H1 (cell line): ENCODE measurements around the gene NHLH1. TPM values are rescaled to one million over a fixed set of nuclear protein-coding genes. Genes with fewer than 3 reads are reported as not detected.

Experiments used
- CTCF ChIA-PET: fragments of 300-600 bp; sonication (Branson Sonifier 250); formaldehyde crosslinking; loops from one replicate; lab custom pipeline; 2021; ENCODE audit not compliant: partially characterized antibody; lab: Charles Lee
- POLR2A ChIA-PET: fragments of 300-600 bp; sonication (Branson Sonifier 250); formaldehyde crosslinking; loops from one replicate; lab custom pipeline; 2021; ENCODE audit warnings: inconsistent platforms; ENCODE audit not compliant: partially characterized antibody; lab: Charles Lee
- DNase-seq, 2 experiments: peaks; one replicate each; pipeline versions ENCODE4 v3.0.0 to v3.0.0-alpha.2; 2010 to 2022; ENCODE audit warnings: low spot score in 2 of 2, low read depth in 1 of 2, mixed read lengths in 1 of 2
- FAIRE-seq: peaks from 2 replicates; lab custom pipeline; 2011; peaks lifted over from hg19 to GRCh38; lab: Jason Lieb, UNC
- H2AFZ ChIP-seq: 2 replicates; pipeline ENCODE4 v1.8.1; 2012; ENCODE audit warnings: low read length, inconsistent platforms
- H2AK5ac ChIP-seq: 2 replicates; pipeline ENCODE4 v1.6.1; 2013; ENCODE audit warnings: low read depth, low read length
- H2BK120ac ChIP-seq: replicated peaks from 2 replicates; pipeline ENCODE3; 2013; ENCODE audit warnings: low read depth, low read length, inconsistent platforms
- H2BK12ac ChIP-seq: 2 replicates; pipeline ENCODE4 v1.6.1; 2013; ENCODE audit warnings: low read depth, low read length
- H2BK15ac ChIP-seq: 2 replicates; pipeline ENCODE4 v1.6.1; 2013; ENCODE audit warnings: low read length
- H2BK20ac ChIP-seq: 2 replicates; pipeline ENCODE4 v1.6.1; 2013; ENCODE audit warnings: low read length
- H2BK5ac ChIP-seq: 2 replicates; pipeline ENCODE4 v1.6.1; 2013; ENCODE audit warnings: low read depth, low read length
- H3K14ac ChIP-seq: 2 replicates; pipeline ENCODE4 v1.6.1; 2013; ENCODE audit warnings: inconsistent platforms; ENCODE audit not compliant: insufficient read length
- H3K18ac ChIP-seq: 2 replicates; pipeline ENCODE4 v1.6.1; 2013; ENCODE audit warnings: low read length; ENCODE audit errors: extremely low read depth
- H3K23ac ChIP-seq: 2 replicates; pipeline ENCODE4 v1.6.1; 2013; ENCODE audit warnings: inconsistent platforms; ENCODE audit not compliant: insufficient read length
- H3K23me2 ChIP-seq: 2 replicates; pipeline ENCODE4 v1.6.1; 2013; ENCODE audit warnings: low read depth, low read length
- H3K27ac ChIP-seq: 2 replicates; pipeline ENCODE4 v1.6.1; 2011; ENCODE audit warnings: low read depth, low read length, inconsistent platforms
- H3K27me3 ChIP-seq, 4 experiments: replicated peaks in 1 of 4; 1 replicate in 1 of 4; 2 replicates in 3 of 4; pipeline versions ENCODE4 v1.6.1 to v1.8.1; 2011 to 2013; ENCODE audit warnings: low read length in 3 of 4, mild to moderate bottlenecking in 3 of 4, inconsistent platforms in 2 of 4, mixed read lengths in 2 of 4, moderate library complexity in 1 of 4; ENCODE audit not compliant: control insufficient read depth in 3 of 4, insufficient read depth in 3 of 4; ENCODE audit errors: extremely low read depth in 1 of 4
- H3K36me3 ChIP-seq, 4 experiments: 2 replicates each; pipeline versions ENCODE4 v1.6.1 to v1.8.1; 2011 to 2013; ENCODE audit warnings: mild to moderate bottlenecking in 4 of 4, low read length in 3 of 4, moderate library complexity in 2 of 4, control low read depth in 1 of 4, inconsistent platforms in 1 of 4; ENCODE audit not compliant: insufficient read depth in 4 of 4, control insufficient read depth in 2 of 4
- H3K4ac ChIP-seq: replicated peaks from 2 replicates; pipeline ENCODE3; 2013; ENCODE audit warnings: low read length, low read depth, mixed read lengths, inconsistent platforms; ENCODE audit not compliant: insufficient read length
- H3K4me1 ChIP-seq, 4 experiments: replicated peaks in 1 of 4; 1 replicate in 1 of 4; 2 replicates in 3 of 4; pipeline versions ENCODE4 v1.6.1 to v1.8.1; 2011 to 2013; ENCODE audit warnings: low read length in 3 of 4, inconsistent platforms in 2 of 4, mixed read lengths in 1 of 4; ENCODE audit not compliant: insufficient read depth in 4 of 4, control insufficient read depth in 3 of 4
- H3K4me2 ChIP-seq, 2 experiments: 2 replicates each; pipeline versions ENCODE4 v1.6.1 to v1.8.1; 2011 to 2013; ENCODE audit warnings: low read depth in 2 of 2, low read length in 2 of 2, control low read depth in 1 of 2, inconsistent platforms in 1 of 2, mild to moderate bottlenecking in 1 of 2; ENCODE audit not compliant: insufficient read depth in 1 of 2
- H3K4me3 ChIP-seq, 4 experiments: fragments of 200-600, 300-600 bp in 1 of 4; sonication (generic), shearing (Covaris generic), sonication (Bioruptor Twin) in 1 of 4; 2 replicates each; pipeline versions ENCODE4 v1.5.1 to v1.8.1; 2011 to 2016; ENCODE audit warnings: low read length in 4 of 4, low read depth in 3 of 4, control low read depth in 2 of 4, inconsistent platforms in 2 of 4, mild to moderate bottlenecking in 2 of 4, mixed read lengths in 1 of 4, moderate library complexity in 1 of 4; ENCODE audit not compliant: insufficient read depth in 2 of 4; ENCODE audit errors: extremely low read depth in 1 of 4
- H3K56ac ChIP-seq: replicated peaks from 2 replicates; pipeline ENCODE3; 2013; ENCODE audit warnings: low read depth, mild to moderate bottlenecking, mixed read lengths, low read length, inconsistent platforms; ENCODE audit not compliant: insufficient read length
- H3K79me1 ChIP-seq: 2 replicates; pipeline ENCODE4 v1.6.1; 2013; ENCODE audit warnings: low read depth, low read length, control low read depth
- H3K79me2 ChIP-seq, 2 experiments: 2 replicates each; pipeline versions ENCODE4 v1.6.1 to v1.8.1; 2012 to 2013; ENCODE audit warnings: low read length in 2 of 2, mild to moderate bottlenecking in 2 of 2, inconsistent platforms in 1 of 2; ENCODE audit not compliant: insufficient read depth in 2 of 2, control insufficient read depth in 1 of 2
- H3K9ac ChIP-seq, 4 experiments: replicated peaks in 1 of 4; 1 replicate in 1 of 4; 2 replicates in 3 of 4; pipeline versions ENCODE4 v1.6.1 to v1.8.1; 2011 to 2013; ENCODE audit warnings: low read depth in 3 of 4, low read length in 3 of 4, control low read depth in 2 of 4, mild to moderate bottlenecking in 2 of 4, moderate library complexity in 2 of 4, inconsistent platforms in 1 of 4; ENCODE audit errors: extremely low read depth in 1 of 4
- H3K9me3 ChIP-seq, 2 experiments: 2 replicates each; pipeline versions ENCODE4 v1.6.1 to v1.8.1; 2012 to 2013; ENCODE audit warnings: mild to moderate bottlenecking in 2 of 2, moderate library complexity in 2 of 2, control low read depth in 1 of 2, inconsistent platforms in 1 of 2, low read depth in 1 of 2, low read length in 1 of 2, mixed read lengths in 1 of 2; ENCODE audit not compliant: insufficient read depth in 2 of 2
- H4K20me1 ChIP-seq, 2 experiments: replicated peaks in 1 of 2; 2 replicates each; pipeline versions ENCODE3 to v1.8.1; 2011 to 2013; ENCODE audit warnings: inconsistent platforms in 2 of 2, low read length in 2 of 2, mild to moderate bottlenecking in 1 of 2; ENCODE audit not compliant: insufficient read depth in 2 of 2, control insufficient read depth in 1 of 2
- H4K5ac ChIP-seq: 2 replicates; pipeline ENCODE4 v1.6.1; 2013; ENCODE audit warnings: low read length, low read depth, mixed read lengths, inconsistent platforms; ENCODE audit not compliant: insufficient read length
- H4K8ac ChIP-seq: 2 replicates; pipeline ENCODE4 v1.8.0; 2013; ENCODE audit warnings: mild to moderate bottlenecking, moderate library complexity, low read length, inconsistent platforms; ENCODE audit not compliant: insufficient read depth; ENCODE audit errors: extremely low read depth
- H4K91ac ChIP-seq: replicated peaks from 2 replicates; pipeline ENCODE3; 2013; ENCODE audit warnings: low read length, mixed read lengths, inconsistent platforms; ENCODE audit not compliant: insufficient read length
- TAF7 ChIP-seq: optimal IDR thresholded peaks from 2 replicates; pipeline ENCODE3; 2011; ENCODE audit warnings: low read depth, mild to moderate bottlenecking, inconsistent platforms, low read length, moderate library complexity, borderline replicate concordance
- WGBS, 2 experiments: shearing (Covaris generic) in 1 of 2; methylation state at CpG; one replicate each; pipeline versions ENCODE4 v1.1.6 to v1.1.7; 2013 to 2015; ENCODE audit warnings: low lambda C conversion rate in 2 of 2, mixed read lengths in 2 of 2, inconsistent platforms in 1 of 2, low coverage in 1 of 2, missing lambda C conversion rate in 1 of 2; ENCODE audit not compliant: insufficient replicate concordance in 2 of 2, insufficient coverage in 1 of 2, insufficient read length in 1 of 2; ENCODE audit errors: extremely low coverage in 1 of 2, missing lambda C conversion rate in 1 of 2; 5-methylcytosine and 5-hydroxymethylcytosine counted together
- polyA plus RNA-seq, 7 experiments: library from polyadenylated mRNA; depleted of rRNA in 3 of 7; stranded (reverse) in 5 of 7; unstranded in 2 of 7; fragments of >200 nt in 5 of 7; fragments of 200-250 nt in 2 of 7; gene quantifications; 1 replicate in 5 of 7; 2 replicates in 1 of 7; 4 replicates in 1 of 7; pipeline versions ENCODE4 v1.2.1 to v1.2.3, GENCODE V29; 2011 to 2013; ENCODE audit warnings: missing spikeins in 2 of 7, mixed read lengths in 2 of 7
- total RNA-seq: library from RNA; stranded (reverse); fragmentation: NEBNext Ultra II Directional; extraction: Animal tissue kit (Norgen Biotek cat#: 25700); gene quantifications from 2 replicates; pipeline ENCODE4 v1.2.1, GENCODE V29; 2021

The NHLH1 gene
- total and polyA plus RNA-seq, 2 of the 8 experiments (the other 6 are each of a cell fraction or from before 2014, with no cell fraction given): 0.39 to 0.91 TPM

- FAIRE-seq (no peak), DNase-seq (no peak)
- Histone ChIP-seq H3K23me2 (0 out of 2 replicates have a peak, but pooled peaks cover 2% of the 10 kb centered on the region), H3K36me3 (no peaks in the 10 kb centered on the region), H3K14ac (no peak overlapping the region), H3K4ac (no peak overlapping the region), H2BK15ac (peak overlapping the region; percentile 53; the same call in 1 of the 2 replicates), H4K8ac (no peak overlapping the region), H3K27me3 (no peaks in the 10 kb centered on the region), H3K56ac (no peak overlapping the region), H4K91ac (no peak overlapping the region), H2AK5ac (no peak overlapping the region), H3K79me1 (no peaks in the 10 kb centered on the region), H2AFZ (no peak overlapping the region), H2BK120ac (no peak overlapping the region), H3K18ac (0 out of 2 replicates have a peak overlapping the region, but pooled peaks have one; percentile 11), H2BK5ac (no peak overlapping the region; the same call in 1 of the 2 replicates)
- POLR2A ChIA-PET: interaction anchor here (1.0 to 11.6 kb wide), 5 partner anchors 17 to 33 kb away, joined by 3 to 244 read pairs (median 5); partner anchors contain the start of gene NHLH1
- no peak for TF ChIP-seq TAF7
- TF ChIP-seq, all 59 proteins: peak for 0
- Histone ChIP-seq H3K9me3 (no peaks in the 10 kb centered on the region), H4K20me1 (no peaks in the 10 kb centered on the region), H3K4me3 (no peak overlapping the region), H4K5ac (no peak overlapping the region), H3K4me1 (peaks cover 8 to 21% (median 16%) of the 10 kb centered on the region in 4 experiments), H3K9ac (no peak overlapping the region; a peak in 1 of 7 replicates), H2BK20ac (peak overlapping the region; percentile 82; the same call in 1 of the 2 replicates), H2BK12ac (peak overlapping the region; percentile 30; the same call in 1 of the 2 replicates), H3K27ac (no peak overlapping the region), H3K79me2 (no peaks in the 10 kb centered on the region), H3K23ac (no peak overlapping the region), H3K4me2 (no peak overlapping the region)
- CTCF ChIA-PET: interaction anchor here (0.5 to 15.1 kb wide), 32 partner anchors 10 to 610 kb away, joined by 3 to 683 read pairs (median 6); partner anchors contain the start of genes NCSTN, NHLH1 and PEX19
- 67% methylated on average over 7 of the region's 7 CpGs; no CpG with 5 or more reads in 1 of the 2 experiments for WGBS, 2 experiments
Measured at GRCh38 chr1:160377585-160378206, 10.8 kb downstream of the NHLH1 start.
